ENCODE data around the gene TSBP1.

The TSBP1 gene, protein sequence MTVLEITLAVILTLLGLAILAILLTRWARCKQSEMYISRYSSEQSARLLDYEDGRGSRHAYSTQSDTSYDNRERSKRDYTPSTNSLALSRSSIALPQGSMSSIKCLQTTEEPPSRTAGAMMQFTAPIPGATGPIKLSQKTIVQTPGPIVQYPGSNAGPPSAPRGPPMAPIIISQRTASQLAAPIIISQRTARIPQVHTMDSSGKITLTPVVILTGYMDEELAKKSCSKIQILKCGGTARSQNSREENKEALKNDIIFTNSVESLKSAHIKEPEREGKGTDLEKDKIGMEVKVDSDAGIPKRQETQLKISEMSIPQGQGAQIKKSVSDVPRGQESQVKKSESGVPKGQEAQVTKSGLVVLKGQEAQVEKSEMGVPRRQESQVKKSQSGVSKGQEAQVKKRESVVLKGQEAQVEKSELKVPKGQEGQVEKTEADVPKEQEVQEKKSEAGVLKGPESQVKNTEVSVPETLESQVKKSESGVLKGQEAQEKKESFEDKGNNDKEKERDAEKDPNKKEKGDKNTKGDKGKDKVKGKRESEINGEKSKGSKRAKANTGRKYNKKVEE

DNA sequence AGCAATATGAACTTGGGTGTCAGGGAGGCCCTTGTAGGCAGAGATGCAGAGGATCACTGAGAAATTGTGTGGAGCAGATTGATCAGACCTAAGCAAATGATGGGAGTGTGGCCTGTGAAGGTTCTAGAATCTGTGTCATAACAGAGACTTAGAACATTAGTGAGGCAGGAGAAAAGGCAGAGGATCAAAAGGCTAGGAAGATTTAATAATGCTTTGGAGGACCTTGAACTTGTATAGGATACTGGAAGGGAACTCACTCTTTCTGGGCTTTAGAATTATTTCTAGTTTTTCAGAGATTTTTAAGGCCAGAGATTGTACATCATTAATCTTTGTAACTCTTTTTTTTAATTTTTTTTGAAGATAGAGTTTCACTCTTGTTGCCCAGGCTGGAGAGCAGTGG, at the start of gene TSBP1:
TSS of gene TSBP1 (minus strand) at position 101 of the 400 bp plus-strand sequence. CDS start 197 bp downstream, outside the sequence.
- DNase-seq = no peak

DNA sequence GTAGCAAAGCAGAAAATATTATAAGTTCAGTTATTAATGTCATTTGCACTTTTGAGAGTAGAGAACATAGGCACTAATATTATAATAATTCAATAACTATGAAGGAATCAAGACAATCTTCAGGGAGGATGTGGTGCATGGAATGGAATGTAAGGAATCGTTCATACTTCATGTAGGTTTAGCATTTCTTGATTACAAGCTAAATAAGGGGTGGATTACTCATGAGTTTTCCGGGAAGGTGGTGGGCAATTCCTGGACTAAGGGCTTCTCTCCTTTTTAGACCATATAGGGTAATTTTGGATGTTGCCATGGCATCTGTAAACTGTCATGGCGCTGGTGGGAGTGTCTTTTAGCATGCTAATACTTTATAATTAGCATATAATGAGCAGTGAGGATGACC, 44.3 kb upstream of the TSBP1 start:
- DNase-seq = no peak

DNA sequence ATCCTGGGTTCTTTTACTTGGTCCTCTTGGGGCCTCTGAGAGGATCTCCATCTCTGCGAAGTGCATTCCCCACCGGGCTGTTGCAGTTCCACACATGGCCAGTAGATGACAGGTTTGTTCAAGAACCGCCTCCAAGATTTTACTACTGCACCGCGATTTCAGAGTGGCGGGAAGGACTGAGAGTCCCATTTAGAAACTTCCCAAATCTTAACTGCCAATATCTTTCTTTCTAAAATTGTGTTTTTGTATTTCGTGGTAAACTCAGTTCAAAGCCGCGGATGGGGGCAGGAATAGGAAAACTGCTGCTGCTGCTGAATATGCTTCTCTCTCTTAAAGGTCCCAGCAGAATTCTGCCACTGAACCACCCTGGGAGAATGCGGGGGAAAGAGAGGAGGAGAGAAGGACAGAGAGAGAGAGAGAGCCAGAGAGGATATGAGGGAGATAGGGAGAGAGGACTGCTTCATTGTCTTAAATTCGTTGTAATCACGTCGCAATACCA, 43.9 kb upstream of the TSBP1 start:
- peak; percentile 47 for DNase-seq

DNA sequence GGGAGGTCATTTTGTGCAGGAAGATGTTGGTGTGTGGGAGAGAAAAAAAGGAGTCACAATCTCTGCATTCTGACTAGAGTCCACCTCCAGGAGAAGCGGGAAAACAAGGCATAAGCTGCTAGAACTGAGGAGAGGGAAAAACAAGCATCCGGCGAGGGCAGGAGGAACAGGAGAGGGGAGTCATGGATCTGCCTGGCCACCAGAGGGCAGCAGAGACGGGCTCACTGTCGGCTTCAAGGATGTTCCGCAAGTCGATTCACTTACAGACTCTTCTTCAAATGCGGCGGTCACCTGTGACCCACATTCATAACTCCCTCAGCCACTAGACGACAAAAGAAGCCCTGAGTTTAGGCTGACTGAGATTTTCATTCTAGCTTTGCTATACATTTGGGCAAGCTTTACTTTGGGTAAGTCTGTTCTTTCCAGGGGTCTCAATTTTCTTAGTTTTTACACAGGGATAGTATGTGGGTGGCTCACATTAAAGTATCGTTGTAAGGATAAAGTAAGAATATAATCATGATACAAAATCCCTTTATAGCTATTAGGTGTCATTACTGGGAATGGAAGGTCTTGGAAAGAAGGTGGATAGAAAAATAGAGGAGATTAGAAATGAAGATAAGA, 41.8 kb upstream of the TSBP1 start:
- DNase-seq = peak; percentile 62

DNA sequence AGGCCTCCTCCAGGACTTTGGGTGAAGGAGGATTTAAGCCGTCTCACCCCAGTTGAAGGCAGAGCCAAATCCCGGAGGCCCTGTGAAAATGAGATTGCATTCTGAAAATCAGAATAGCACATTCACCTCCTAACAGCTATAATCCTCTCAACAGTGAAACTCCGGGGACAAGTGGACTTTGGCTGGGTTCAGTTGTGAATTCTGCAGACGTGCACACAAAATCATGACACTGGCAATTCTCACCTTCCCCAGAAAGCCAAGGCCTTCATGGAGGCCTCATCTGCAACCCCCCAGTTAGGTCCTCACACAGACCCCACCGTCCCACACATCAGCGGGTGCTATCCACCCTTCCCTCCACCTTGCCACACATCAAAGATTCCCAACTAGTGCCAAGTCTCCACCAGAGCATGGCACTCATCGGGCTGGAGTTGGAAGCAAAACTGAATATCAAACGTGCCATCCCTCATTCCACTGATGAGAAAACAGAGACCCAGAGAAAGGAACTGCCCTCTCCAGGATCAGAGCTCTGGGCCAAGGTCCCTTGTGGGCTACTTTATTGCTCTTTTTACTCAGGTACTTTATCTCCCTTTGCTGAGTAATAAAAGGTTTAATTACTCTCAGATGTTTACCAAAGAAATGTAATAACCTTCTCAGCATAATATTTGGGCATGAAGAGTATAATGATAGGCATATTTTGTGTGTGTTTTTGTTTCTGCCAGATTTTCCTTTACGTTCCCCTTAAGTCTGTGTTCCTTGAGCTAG, 40.0 kb upstream of the TSBP1 start:
- DNase-seq = no peak

DNA sequence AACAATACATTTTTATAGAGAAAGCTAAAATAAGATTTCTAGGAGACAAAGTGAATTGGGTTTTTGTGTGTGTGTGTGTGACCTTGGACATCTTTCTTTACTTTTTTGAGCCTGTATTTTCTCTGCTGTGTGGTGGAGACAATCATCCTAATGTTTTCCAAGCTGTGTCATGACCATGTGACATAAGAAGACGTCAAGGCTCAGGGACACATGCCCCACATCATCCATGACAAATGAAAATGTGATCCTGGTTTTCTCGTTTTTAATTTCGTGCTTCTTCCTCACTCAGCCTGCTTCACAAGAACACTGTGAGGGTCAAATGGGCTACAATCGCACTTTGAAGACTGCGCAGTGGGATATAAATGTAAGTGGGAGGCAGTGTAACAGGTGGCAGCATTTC, 39.2 kb upstream of the TSBP1 start:
- DNase-seq = no peak

DNA sequence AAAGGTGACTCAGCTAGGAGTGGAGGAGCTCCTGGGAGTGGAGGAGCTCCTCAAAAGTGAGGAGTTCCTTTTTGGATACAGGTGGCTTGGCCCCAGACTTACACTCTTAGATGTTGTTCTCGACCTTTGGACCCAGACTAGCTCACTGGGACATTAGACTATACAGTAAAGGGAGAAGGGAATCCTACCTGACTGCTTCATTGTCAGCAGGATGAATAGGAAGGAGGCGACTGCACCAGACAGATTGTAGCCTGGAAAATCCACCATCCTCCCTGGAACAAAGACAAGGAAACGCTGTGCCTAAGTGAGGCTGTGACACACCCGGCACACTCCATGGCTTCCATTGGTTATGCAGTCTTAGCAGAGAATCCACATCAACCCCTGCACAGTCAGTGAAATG, 35.2 kb upstream of the TSBP1 start, which contains the start of gene BTNL2:
TSS of gene BTNL2 (minus strand) at position 325 of the 400 bp plus-strand sequence. CDS start at position 267, 58 bp downstream.
- no peak for DNase-seq

DNA sequence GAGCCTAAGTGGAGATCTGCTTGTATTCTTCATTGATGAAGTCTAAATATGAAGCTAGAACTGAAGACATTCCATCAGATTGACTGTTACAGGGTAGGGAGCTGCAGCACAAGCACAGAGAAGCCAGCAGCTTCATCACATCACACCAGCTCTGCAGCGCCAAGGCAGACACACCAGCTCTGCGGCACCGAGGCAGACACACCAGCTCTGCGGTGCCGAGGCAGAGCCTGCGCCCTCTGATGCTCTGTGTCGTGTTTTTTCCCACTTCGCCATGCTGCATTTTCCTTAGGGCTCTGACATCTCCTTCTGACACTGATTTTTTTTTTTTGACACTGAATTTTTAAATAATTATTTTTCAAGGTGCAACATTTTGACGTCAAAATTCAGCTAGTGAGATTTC, 34.5 kb upstream of the TSBP1 start:
- no peak for DNase-seq

DNA sequence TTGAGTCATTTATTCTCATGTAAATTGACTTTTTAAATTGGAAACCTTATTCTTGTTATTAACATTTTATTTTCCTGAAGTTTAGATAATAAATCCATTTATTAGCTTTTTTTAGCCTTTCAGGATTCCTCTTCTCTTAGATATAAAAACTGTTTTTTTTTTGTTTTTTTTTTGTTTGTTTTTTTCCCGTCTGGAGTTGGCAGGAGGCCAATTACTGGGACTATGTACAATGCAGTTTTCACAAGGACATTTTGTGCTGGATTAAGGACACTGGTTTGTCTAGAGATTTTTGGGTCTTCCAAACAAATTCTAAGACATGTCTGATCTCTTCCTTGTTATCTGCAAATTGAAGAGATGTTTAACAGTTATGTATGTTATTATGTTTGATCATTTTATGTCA, 34.0 kb upstream of the TSBP1 start:
- no peak for DNase-seq

DNA sequence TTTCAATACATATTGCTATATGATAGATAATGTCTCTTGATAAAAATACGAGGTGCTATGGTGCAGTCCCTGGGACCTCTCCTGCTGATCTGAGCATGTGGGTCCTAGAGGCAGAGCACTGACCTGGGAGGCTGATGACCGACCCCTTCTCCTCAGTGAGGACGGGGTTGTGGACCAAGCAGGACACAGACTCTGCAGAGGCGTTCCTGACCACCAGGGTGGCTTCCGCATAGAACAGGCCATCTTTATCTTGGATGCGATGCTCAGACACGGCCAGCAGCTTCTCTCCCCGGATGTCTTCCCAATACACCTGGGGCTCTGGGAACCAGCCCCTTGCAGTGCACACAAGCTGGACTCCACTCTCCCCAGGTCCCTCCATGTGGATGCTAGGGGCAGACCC, 31.1 kb upstream of the TSBP1 start:
- DNase-seq = no peak

DNA sequence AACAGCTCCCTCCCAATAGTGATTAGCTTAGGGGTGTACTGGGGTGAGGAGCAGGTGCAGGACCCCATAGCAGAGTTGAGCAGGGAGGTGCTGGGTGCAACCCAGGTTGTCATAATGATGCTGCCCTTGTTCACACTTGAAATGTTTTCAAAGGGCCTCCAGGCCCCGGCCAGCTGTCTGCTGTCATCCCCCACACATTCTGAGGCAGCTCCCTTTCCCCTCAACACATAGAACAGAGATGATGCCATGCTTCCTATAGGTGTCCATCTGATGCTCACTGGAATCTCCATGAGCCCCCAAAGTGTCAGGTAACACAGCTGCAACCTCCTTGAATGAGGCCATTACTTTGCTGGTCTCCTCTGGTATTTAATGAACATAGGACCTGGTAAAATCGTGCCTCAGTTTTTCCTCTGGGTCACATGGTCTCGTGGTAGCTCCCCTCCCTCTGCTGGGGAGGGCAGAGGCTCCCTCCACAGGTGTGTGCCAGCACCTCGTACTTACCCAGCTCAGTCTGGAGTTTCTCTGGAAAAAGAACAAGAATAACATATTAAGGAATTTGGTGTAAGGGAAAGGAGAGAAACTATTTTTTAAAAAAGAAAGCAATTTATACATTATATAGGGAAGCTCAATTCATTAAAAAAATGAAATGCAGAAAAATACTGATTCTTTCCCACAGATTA, 29.7 kb upstream of the TSBP1 start:
- no peak for DNase-seq

DNA sequence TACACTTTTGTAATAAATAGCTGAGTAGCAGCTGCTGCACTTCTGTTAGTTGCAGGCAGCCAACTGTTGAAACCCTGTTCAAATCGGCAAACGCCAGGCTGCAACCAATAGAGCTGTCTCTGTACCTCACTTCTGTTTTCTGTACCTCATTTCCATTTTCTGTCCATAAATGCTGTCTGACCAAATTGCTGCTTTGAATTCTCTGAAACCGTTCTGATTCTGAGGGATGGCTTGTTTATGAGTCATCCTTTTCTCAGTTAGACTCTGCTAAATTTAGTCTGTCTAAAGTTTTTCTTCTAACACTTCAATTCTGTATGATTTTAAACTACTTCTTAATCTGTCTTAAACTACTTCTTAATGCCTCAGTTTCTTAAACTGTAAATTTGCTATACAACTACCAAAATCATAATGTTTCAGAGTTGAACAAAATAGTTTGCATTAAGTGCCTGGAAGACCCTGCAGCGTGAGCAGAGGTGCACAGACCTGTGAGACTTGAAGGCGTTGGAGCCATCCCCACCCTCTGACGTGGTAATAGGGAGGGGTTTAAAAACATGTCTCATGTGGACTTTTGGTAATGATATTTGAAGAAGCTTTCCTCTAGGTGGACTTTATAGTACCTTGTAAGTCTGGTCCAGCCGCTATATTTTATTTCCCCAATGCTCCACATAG, 25.7 kb upstream of the TSBP1 start:
- DNase-seq = no peak

DNA sequence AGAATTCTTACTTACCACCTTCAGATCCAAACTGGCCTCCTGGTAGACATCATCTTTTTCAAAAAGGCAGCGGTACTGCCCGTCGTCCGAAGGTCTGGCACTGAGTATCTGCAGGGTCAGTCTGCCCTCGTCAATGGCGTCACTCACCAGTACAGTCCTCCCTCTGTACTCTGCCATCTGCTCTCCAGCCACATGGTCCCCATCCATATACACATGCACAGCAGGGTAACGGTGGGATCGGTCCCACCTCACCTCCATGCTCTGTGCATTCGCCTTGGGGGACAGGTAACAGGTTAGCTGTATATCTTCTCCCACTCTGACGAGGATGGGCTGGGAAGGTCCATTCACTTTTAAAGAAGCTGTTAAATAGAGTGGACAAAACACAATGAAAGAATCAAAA, 24.3 kb upstream of the TSBP1 start:
- DNase-seq = no peak

DNA sequence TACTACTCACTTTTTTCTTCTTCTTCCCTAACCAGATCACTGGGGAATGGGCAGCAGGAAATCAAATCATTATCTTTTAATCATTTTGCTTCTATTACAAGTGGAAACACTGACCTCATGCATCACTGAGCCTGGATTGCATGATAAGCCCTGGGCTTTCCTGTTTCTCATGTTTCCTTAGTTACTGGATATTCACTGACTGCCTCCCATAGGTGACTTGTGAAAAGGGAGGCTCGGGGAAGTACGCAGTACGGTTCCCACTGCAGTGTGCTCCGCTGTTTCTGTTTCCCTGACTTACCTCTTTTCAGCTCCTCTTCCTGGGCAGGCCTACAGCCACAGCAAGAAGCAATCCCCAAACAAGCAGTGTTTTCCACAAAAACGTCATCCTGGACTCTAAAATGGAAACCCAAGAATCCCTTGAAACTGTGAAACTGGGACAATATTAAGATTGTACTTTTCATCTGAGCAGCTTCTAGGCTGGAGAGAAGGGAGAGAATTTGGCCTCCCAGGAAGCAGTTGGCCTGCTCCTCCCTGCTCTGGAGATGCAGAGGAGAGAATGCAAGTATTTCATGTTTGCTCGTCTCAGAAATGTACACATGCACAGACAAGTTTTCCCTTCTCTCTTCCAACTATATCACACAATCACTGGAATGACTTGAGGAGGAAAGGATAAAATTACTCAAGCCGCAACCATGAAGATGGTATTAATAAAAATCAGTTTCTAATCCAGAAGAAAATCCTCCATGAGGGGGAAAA, 22.1 kb upstream of the TSBP1 start:
- no peak for DNase-seq

DNA sequence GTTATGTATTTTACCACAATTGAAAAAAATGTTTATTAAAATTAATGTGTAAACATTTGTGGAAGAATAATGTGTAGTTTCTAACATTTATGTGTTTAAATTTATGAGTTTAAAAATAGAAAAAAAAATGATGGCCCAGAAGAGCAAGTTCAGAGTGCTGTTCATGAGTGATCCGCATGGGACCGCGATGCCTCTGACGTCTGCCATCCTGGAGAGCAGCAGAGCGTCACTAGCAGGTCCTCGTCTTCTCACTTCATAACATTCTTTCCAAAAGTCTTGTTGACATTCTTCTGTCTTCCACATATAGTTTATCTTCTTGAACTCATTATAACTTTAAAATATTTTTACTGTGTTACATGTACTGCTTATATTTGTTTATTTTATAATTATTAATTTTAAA, 19.8 kb upstream of the TSBP1 start:
- no peak for DNase-seq

DNA sequence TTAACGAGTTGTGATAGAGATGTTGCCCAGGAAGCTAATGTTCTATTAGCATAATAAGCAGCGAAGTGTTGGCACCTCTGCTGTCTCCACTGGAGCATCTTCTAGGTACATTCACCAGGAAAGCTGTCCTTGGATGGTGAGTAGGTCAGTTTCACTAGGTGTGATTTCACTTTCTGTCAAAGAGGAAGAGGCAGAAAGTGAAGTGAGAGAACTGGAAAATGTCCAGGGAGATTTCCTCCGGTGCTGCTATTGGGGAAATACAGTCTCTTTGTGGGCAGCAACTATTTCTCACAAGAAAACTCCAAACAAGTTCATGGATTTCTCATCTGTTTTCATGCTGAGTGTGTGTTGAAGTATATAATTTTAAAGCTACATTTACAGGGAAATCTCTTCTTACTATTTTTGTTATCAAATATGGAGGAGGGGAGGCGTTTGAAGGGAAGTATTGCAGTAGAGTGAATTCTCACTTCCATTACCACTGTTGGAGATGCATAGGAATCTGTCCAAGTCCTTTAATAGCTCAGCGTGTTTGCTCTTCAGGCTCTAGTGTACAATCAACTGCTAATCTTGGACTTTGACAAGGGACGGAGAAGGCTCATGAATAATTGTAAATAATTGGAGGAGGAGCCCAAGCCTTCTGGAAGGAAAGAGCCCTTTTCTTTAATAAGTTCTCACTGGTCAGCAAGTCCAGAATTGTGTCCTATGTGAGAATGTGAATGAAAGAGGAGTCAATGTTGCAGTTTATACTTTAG, 16.1 kb upstream of the TSBP1 start:
- no peak for DNase-seq

DNA sequence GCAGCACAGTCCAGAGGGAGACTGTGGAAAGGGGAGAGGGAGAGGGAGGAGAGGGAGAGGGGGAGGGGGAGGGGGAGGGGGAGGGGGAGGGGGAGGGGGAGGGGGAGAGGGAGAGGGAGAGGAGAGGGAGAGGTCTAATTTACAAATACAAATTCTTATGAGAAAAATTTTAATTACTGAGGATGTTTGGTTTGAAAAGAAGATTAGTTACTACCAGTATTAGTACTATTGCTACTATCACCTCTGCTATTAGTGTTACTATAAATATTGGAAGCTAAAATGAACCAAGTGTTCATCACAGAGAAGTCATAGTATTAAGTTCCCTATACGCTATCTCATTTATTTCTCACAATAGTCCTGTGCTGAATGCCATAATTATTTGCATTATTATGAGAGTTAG, 14.3 kb upstream of the TSBP1 start:
- no peak for DNase-seq

DNA sequence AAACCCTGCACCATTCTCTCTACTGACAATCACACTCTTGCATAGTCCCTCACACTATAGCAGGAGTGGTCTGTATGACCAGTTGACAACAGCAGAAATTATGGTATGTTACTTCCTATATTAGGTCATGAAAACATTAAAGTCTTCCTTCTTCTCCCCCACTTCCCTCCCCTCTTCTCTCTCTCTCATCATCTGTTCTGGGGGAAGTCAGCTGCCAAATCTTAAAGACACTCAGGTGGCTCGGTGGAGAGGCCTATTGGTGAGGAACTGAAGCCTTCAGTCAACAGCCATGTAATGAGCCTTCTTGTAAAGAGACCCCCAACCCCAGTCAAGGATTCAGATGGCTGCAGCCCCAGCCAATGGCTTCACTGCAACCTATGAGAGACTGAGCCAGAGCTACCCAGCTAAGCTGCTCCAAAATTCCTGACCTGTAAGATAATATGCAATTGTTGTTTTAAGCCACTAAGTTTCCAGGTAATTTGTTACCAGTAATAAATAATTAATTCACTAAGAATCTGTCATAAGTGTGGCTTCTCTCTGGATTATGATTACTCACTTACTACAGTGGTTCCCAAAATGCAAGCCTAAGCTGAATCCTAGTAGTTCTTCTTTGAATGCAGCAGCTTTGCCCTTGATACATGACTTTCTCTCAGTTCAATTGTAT, 11.2 kb upstream of the TSBP1 start:
- no peak for DNase-seq

DNA sequence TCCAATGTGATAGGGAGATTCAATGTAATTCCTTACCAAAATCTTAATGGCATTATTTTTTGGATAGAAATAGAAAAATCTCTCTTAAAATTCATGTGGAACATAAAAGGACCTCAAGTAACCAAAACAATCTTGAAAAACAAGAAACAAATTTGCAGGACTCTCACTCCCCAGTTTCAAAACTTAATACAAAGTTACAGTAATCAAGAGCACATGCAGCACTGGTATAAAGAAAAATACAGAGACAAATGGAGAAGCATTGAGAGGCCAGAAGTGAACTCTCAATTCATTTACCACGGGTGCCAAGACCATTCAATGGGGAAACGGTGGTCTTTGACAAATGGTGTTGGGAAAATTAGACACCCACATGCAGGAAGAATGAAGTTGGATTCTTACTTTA, 7.8 kb upstream of the TSBP1 start:
- no peak for DNase-seq
